HEK293 (cell line): ENCODE measurements around the gene METTL1.

Source experiments
- CTCF ChIP-seq: fragments of 450-650 bp; formaldehyde crosslinking; IDR thresholded peaks from 2 replicates; pipeline ENCODE4 v1.5.1; 2016; ENCODE audit warnings: missing biosample characterization, missing genetic modification characterization
- HOXA7 ChIP-seq: sonication (generic); formaldehyde crosslinking; IDR thresholded peaks from 2 replicates; pipeline ENCODE4 v1.8.1; 2022; ENCODE audit warnings: missing genetic modification reagents, borderline replicate concordance
- ZNF24 ChIP-seq: fragments of 450-650 bp; formaldehyde crosslinking; IDR thresholded peaks from 2 replicates; pipeline ENCODE4 v1.5.1; 2016; ENCODE audit warnings: missing biosample characterization, missing genetic modification characterization
- ZNF792 ChIP-seq: fragments of 450-650 bp; formaldehyde crosslinking; IDR thresholded peaks from 2 replicates; pipeline ENCODE4 v1.5.1; 2016; ENCODE audit warnings: missing biosample characterization, missing genetic modification characterization

GRCh38 chr12:57735198-57735855 lies 36.6 kb downstream of the METTL1 start:
- TF ChIP-seq CTCF (no peak), ZNF792 (no peak), HOXA7 (CRISPR knock-in tag) (no peak), ZNF24 (no peak)
